Measurements from ENCODE around the gene PIPOX. TPM values are rescaled to one million over a fixed set of nuclear protein-coding genes. Genes with fewer than 3 reads are reported as not detected.
"Not testable (repeated sequence)": the region's sequence is repeated elsewhere in the genome, so short reads cannot be mapped to it uniquely, and the experiment has no call there.

PIPOX gene
- total RNA-seq, 2 experiments from 2014 or later = 1.6 to 1.8 TPM

DNA sequence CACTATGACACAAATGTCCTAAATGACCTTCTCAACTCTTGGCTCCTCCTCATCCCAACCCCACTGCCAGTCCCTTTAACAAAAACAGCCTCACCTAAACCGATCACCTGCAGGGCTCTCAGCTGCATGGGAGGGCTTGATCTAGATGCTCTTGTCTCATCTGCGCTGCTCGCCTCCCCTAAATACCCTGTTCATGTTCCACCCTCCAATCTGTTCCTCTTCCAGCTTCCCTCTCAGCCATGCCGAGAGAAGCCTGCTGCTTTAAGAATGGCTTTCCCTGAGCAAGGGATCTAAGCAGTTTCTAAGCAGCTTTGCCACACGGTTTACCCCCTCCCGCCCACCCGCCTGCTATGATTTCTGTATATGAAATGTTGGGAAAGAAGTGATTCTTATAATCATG is 23.7 kb downstream of the PIPOX start:
- ChIA-PET CTCF (no interaction called here), POLR2A (no interaction called here)

- POLR2A ChIA-PET = interaction anchor here (0.7 kb wide), 1 partner anchor 55 kb away, joined by 6 read pairs; no protein-coding TSS in a partner anchor
- CTCF ChIA-PET = no interaction called here
Observed at GRCh38 chr17:29068818-29069217, 25.9 kb downstream of the PIPOX start.

- POLR2A ChIA-PET = no interaction called here
- CTCF ChIA-PET = interaction anchor here (0.7 kb wide), 1 partner anchor 105 kb away, joined by 3 read pairs; no protein-coding TSS in a partner anchor
Observed at GRCh38 chr17:29069526-29070041, 26.6 kb downstream of the PIPOX start.

- POLR2A ChIA-PET = no interaction called here
- CTCF ChIA-PET = interaction anchor here (0.7 kb wide), 1 partner anchor 106 kb away, joined by 3 read pairs; no protein-coding TSS in a partner anchor
Observed at GRCh38 chr17:29070308-29070707, 27.4 kb downstream of the PIPOX start.

- CTCF ChIA-PET = no interaction called here
- POLR2A ChIA-PET = no interaction called here
Observed at GRCh38 chr17:29070781-29071180, 27.8 kb downstream of the PIPOX start.

- POLR2A ChIA-PET = no interaction called here
- CTCF ChIA-PET = interaction anchor here (0.9 kb wide), 1 partner anchor 108 kb away, joined by 3 read pairs; no protein-coding TSS in a partner anchor
Observed at GRCh38 chr17:29071303-29071702, 28.4 kb downstream of the PIPOX start.

DNA sequence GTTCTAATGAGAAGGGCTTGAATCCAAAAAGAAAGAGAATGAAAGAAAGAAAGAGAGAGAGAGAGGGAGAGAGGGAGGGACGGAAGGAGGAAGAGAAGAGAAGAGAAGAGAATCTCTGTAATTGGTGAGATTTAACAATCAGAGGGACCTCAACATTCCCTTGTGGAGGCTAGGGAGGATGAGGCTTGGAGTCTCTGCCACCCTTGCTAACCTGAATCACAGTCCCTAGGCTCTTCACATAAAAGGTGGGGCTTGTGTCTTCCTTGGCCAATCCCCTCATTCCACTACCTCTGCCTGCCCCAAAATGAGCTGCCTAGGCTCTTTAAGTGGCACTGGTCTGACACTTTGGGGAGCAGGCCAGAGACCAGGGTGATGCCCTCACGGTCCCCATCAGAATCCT is 30.1 kb downstream of the PIPOX start:
- ChIA-PET CTCF (no interaction called here), POLR2A (no interaction called here)

GRCh38 chr17:29073520-29073919 is 30.6 kb downstream of the PIPOX start:
- ChIA-PET CTCF (no interaction called here), POLR2A (no interaction called here)

- ChIA-PET POLR2A (no interaction called here), CTCF (no interaction called here)
Observed at GRCh38 chr17:29074488-29074887, 31.5 kb downstream of the PIPOX start.

- CTCF ChIA-PET = no interaction called here
- POLR2A ChIA-PET = no interaction called here
Observed at GRCh38 chr17:29076087-29076486, 33.1 kb downstream of the PIPOX start.

DNA sequence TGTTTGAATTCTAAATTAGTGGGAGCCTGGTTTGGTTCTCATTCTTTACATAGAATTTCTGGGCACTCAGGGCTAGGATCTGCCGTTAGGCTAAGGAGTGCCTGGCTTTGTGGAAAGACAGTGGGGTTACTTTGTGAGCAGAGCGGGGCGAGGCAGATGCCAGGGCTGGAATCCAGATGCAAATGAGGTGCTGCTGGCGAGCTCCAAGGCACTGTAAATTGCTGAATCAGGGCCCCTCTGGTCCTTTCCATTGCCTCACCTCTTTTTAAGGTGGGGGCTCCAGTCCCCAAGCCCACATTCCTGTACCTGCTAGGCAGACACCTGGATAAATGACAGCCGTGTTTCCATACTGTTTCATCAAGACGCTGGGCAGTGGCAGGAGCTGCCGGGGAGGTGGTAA is 33.8 kb downstream of the PIPOX start:
- POLR2A ChIA-PET = no interaction called here
- CTCF ChIA-PET = no interaction called here

DNA sequence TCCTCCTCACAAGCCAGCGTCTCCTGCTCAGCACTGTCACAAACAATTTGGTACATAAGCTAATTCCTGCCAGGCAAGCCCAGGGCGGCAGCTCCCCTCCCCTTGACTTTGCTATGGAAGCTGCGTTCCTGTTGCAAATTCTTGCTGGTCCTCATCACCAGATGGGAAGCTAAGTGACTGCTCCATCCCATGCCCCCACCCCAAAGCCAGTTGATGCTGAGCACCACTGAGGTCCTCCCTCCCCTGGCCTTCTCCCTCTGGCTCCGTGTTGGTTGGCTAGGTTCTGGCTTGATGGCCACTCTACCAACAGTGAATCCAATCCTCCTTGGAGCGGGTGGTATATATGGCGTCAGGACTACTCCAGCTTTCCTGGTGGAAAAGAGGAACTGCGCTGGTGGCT is 34.4 kb downstream of the PIPOX start:
- POLR2A ChIA-PET = no interaction called here

DNA sequence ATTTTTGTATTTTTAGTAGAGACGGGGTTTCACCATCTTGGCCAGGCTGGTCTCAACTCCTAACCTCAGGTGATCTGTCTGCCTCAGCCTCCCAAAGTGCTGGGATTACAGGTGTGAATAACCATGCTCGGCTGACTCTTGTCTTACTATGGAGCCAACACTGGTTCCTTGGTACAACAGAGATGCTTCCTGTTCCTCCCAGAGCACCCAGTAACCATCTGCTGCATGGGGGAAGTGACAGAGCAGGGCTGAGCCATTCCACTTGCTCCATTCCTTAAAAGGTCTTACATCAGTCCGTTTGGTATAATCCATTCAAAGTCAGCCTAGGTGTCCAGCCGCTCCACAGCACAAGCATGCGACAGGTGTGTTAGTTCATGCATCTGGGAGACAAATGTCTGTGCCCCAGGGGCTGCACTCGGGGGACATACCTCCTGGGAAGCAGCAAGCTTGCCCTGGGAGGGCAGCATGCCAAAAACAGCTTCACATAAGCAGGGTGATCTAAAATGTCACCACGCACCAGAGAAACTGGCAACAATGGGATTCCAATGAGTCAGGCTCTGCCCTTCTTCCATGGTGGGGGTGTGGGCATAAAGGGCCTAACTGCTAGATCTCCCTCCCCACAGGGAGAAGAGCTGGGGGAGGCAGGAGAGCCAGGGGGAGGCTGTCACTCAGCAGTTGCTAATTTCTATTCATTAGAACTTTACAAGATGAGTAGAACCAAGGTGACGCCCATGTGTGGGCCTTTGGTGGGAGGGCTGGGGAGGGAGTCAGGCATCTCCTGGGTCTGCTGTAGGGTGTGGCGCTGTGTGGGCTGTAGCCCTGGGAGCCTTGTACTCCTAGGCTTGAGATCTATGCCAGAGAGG is 35.5 kb downstream of the PIPOX start:
- ChIA-PET CTCF (no interaction called here), POLR2A (interaction anchor here (0.7 kb wide), 1 partner anchor 711 kb away, joined by 5 read pairs; no protein-coding TSS in a partner anchor)

More for the DNA sequence above, 34.4 kb downstream of the PIPOX start:
- CTCF ChIA-PET = no interaction called here

DNA sequence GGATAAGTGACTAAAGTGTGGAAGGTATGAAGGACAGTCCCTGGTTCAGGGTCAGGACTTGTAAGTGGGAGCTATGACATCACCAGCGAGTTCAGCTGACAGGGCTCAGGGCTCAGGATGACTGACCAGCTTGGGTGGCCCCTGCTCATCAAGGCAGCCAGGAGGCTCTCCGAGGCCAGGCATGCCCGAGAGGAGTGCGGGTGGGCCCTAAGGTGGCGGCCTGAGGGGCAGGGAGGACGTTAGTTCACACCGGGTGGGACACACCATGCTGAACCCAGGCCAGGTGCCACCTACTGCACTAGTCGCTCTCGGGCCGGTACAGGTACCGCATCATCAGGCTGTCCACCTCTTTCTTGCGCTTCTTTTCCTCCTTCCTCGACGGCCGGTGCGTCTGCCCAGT is 36.5 kb downstream of the PIPOX start:
- ChIA-PET POLR2A (no interaction called here), CTCF (no interaction called here)

DNA sequence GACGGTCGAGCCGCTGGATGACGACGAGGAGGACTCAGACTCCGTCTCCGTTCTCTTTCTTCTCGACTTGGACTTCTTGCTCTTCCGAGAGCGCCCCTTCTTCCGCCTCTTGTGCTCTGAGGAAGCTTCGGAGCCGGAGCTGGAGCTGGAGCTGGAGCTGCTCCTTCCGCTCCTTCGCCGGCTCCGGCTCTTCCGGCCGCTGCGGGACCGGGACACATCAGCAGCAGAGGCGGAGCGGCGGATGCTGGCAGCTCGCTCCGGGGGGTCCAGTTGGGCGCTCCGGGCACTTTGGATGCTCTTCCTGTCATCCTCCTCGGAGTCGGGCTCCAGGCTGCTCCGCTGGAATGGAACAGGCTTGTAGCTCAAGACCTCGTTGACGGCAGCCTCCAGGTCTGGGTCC is 36.9 kb downstream of the PIPOX start:
- POLR2A ChIA-PET = no interaction called here
- CTCF ChIA-PET = no interaction called here

- ChIA-PET CTCF (no interaction called here), POLR2A (no interaction called here)
Observed at GRCh38 chr17:29080323-29080722, 37.4 kb downstream of the PIPOX start.

GRCh38 chr17:29080965-29081364 is 38.0 kb downstream of the PIPOX start:
- ChIA-PET POLR2A (no interaction called here), CTCF (no interaction called here)

- ChIA-PET POLR2A (no interaction called here), CTCF (no interaction called here)
Observed at GRCh38 chr17:29084541-29085146, 41.7 kb downstream of the PIPOX start.

- CTCF ChIA-PET = no interaction called here
- POLR2A ChIA-PET = no interaction called here
Observed at GRCh38 chr17:29085223-29085622, 42.3 kb downstream of the PIPOX start.

- CTCF ChIA-PET = no interaction called here
- POLR2A ChIA-PET = no interaction called here
Observed at GRCh38 chr17:29086628-29087332, 43.8 kb downstream of the PIPOX start.

- POLR2A ChIA-PET, CTCF ChIA-PET: not testable (repeated sequence)
Observed at GRCh38 chr17:29088782-29089181, 45.8 kb downstream of the PIPOX start.

All from activated CD8-positive, alpha-beta memory T cell treated with anti-CD3 and anti-CD28 coated beads for 36 hours (primary cell).